ENCODE measurements around the gene FTCD. TPM values are rescaled to one million over a fixed set of nuclear protein-coding genes. Genes with fewer than 3 reads are reported as not detected.

The FTCD gene
- total RNA-seq, 1 donor: 0.36 TPM

DNA sequence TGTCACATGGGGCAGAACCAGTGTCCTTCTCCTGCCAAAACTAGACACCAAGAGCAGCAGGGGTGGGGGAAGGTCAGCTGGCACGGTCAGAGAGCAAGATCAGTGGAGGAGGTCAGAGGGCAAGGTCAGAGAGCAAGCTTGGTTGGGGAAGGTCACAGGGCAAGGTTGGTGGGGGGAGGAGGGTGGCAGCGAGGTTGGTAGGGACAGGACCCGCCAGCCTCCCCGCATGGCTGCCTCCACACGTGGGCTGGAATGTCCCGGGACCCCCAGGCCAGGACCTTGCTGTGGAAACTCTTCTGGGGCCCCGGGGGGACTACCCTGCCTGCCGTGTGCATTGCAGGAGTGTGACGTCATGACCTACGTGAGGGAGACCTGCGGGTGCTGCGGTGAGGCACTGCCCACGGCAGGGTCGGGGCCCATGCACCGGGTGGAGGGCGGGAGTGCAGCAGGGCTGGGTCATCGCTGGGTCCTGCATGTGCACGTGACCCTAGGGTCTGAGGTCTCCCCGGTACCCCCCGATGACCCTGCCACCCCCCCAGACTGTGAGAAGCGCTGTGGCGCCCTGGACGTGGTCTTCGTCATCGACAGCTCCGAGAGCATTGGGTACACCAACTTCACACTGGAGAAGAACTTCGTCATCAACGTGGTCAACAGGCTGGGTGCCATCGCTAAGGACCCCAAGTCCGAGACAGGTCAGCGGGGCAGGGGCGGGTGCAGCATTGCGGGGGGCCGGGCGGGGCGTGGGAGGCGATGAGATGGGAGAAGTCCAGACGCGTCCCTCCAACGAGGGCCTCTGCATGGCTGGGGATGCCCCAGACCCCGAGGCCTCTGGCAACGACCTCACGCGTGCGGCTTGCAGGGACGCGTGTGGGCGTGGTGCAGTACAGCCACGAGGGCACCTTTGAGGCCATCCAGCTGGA, 30.2 kb downstream of the FTCD start:
- Histone ChIP-seq H3K27me3 (ENCODE audit: insufficient read depth, low read length) (no peaks in the 10 kb centered on the region), H3K4me2 (ENCODE audit: insufficient read depth, low read length) (no peak overlapping the region), H4K20me1 (ENCODE audit: insufficient read depth, low read length) (peaks cover 67% of the 10 kb centered on the region), H3K4me3 (ENCODE audit: insufficient read depth, low read length) (no peak overlapping the region), H3K36me3 (ENCODE audit: insufficient read depth, low read length) (peaks cover 95% of the 10 kb centered on the region), H2AFZ (ENCODE audit: low read length) (no peak overlapping the region), H3K27ac (ENCODE audit: low read depth, low read length) (no peak overlapping the region), H3K9me3 (ENCODE audit: low read depth, low read length) (no peaks in the 10 kb centered on the region), H3K79me2 (ENCODE audit: insufficient read depth, low read length) (peaks cover 50% of the 10 kb centered on the region), H3K4me1 (ENCODE audit: insufficient read depth, low read length) (peaks cover 27% of the 10 kb centered on the region)
- peak; percentile 87 for DNase-seq (ENCODE audit: insufficient read length, low spot score, missing footprints)
- TF ChIP-seq, protein P1, sequence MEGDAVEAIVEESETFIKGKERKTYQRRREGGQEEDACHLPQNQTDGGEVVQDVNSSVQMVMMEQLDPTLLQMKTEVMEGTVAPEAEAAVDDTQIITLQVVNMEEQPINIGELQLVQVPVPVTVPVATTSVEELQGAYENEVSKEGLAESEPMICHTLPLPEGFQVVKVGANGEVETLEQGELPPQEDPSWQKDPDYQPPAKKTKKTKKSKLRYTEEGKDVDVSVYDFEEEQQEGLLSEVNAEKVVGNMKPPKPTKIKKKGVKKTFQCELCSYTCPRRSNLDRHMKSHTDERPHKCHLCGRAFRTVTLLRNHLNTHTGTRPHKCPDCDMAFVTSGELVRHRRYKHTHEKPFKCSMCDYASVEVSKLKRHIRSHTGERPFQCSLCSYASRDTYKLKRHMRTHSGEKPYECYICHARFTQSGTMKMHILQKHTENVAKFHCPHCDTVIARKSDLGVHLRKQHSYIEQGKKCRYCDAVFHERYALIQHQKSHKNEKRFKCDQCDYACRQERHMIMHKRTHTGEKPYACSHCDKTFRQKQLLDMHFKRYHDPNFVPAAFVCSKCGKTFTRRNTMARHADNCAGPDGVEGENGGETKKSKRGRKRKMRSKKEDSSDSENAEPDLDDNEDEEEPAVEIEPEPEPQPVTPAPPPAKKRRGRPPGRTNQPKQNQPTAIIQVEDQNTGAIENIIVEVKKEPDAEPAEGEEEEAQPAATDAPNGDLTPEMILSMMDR (IDR thresholded peaks at IDR 0.05; ENCODE audit: extremely low read depth, low read depth, low read length): no peak

- Histone ChIP-seq H3K79me2 (ENCODE audit: insufficient read depth, low read length) (peaks cover 52% of the 10 kb centered on the region), H3K4me1 (ENCODE audit: insufficient read depth, low read length) (peaks cover 27% of the 10 kb centered on the region), H3K27ac (ENCODE audit: low read depth, low read length) (no peak overlapping the region), H2AFZ (ENCODE audit: low read length) (no peak overlapping the region), H4K20me1 (ENCODE audit: insufficient read depth, low read length) (peaks cover 58% of the 10 kb centered on the region), H3K9me3 (ENCODE audit: low read depth, low read length) (no peaks in the 10 kb centered on the region), H3K4me2 (ENCODE audit: insufficient read depth, low read length) (no peak overlapping the region), H3K36me3 (ENCODE audit: insufficient read depth, low read length) (peaks cover 95% of the 10 kb centered on the region), H3K4me3 (ENCODE audit: insufficient read depth, low read length) (no peak overlapping the region), H3K27me3 (ENCODE audit: insufficient read depth, low read length) (no peaks in the 10 kb centered on the region)
- peak; percentile 85 for DNase-seq (ENCODE audit: insufficient read length, low spot score, missing footprints)
- TF ChIP-seq, protein P1 (IDR thresholded peaks at IDR 0.05; ENCODE audit: extremely low read depth, low read depth, low read length): no peak
Measured at GRCh38 chr21:46124083-46124925, 31.1 kb downstream of the FTCD start.

- H3K4me3 ChIP-seq (ENCODE audit: insufficient read depth, low read length): no peak overlapping the region
- no peaks in the 10 kb centered on the region for H3K27me3 ChIP-seq (ENCODE audit: insufficient read depth, low read length)
- peak; percentile 86 for DNase-seq (ENCODE audit: insufficient read length, low spot score, missing footprints)
- no peak overlapping the region for H2AFZ ChIP-seq (ENCODE audit: low read length)
- peaks cover 60% of the 10 kb centered on the region for H3K79me2 ChIP-seq (ENCODE audit: insufficient read depth, low read length)
- peaks cover 60% of the 10 kb centered on the region for H4K20me1 ChIP-seq (ENCODE audit: insufficient read depth, low read length)
- TF ChIP-seq, protein P1 (IDR thresholded peaks at IDR 0.05; ENCODE audit: extremely low read depth, low read depth, low read length): no peak
- H3K9me3 ChIP-seq (ENCODE audit: low read depth, low read length): no peaks in the 10 kb centered on the region
- H3K4me1 ChIP-seq (ENCODE audit: insufficient read depth, low read length): peaks cover 27% of the 10 kb centered on the region
- H3K4me2 ChIP-seq (ENCODE audit: insufficient read depth, low read length): no peak overlapping the region
- H3K36me3 ChIP-seq (ENCODE audit: insufficient read depth, low read length): peaks cover 95% of the 10 kb centered on the region
- H3K27ac ChIP-seq (ENCODE audit: low read depth, low read length): peak overlapping the region; percentile 85
Measured at GRCh38 chr21:46122758-46123683, 32.4 kb downstream of the FTCD start.
